H1 (cell line): ENCODE results near the gene TMEM115. TPM values are rescaled to one million over a fixed set of nuclear protein-coding genes. Genes with fewer than 3 reads are reported as not detected.

ENCODE experiments used
- ATF3 ChIP-seq: IDR thresholded peaks from 2 replicates; pipeline ENCODE4 v1.6.1; 2011; ENCODE audit warnings: low read depth, mild to moderate bottlenecking, low read length; ENCODE audit not compliant: insufficient read depth
- CREB1 ChIP-seq: IDR thresholded peaks from 2 replicates; pipeline ENCODE4 v1.6.1; 2012; ENCODE audit warnings: inconsistent platforms
- polyA plus RNA-seq, 7 experiments: library from polyadenylated mRNA; depleted of rRNA in 3 of 7; stranded (reverse) in 5 of 7; unstranded in 2 of 7; fragments of >200 nt in 5 of 7; fragments of 200-250 nt in 2 of 7; gene quantifications; 1 replicate in 5 of 7; 2 replicates in 1 of 7; 4 replicates in 1 of 7; pipeline versions ENCODE4 v1.2.1 to v1.2.3, GENCODE V29; 2011 to 2013; ENCODE audit warnings: missing spikeins in 2 of 7, mixed read lengths in 2 of 7
- total RNA-seq: library from RNA; stranded (reverse); fragmentation: NEBNext Ultra II Directional; extraction: Animal tissue kit (Norgen Biotek cat#: 25700); gene quantifications from 2 replicates; pipeline ENCODE4 v1.2.1, GENCODE V29; 2021

Gene TMEM115
- total and polyA plus RNA-seq, 2 of the 8 experiments (the other 6 are each of a cell fraction or from before 2014, with no cell fraction given): 25.4 to 32.4 TPM

- TF ChIP-seq ATF3 (no peak), CREB1 (no peak)
Observed at GRCh38 chr3:50333744-50334328, 25.5 kb downstream of the TMEM115 start (continued).
